NCI-H748 (cell line): Measurements from ENCODE around the gene ARIH1.

Experiments
- DNase-seq: peaks from one replicate; lab custom pipeline; 2025; ENCODE audit not compliant: unreplicated experiment; lab: John Stamatoyannopoulos, UW

The ARIH1 gene

DNA sequence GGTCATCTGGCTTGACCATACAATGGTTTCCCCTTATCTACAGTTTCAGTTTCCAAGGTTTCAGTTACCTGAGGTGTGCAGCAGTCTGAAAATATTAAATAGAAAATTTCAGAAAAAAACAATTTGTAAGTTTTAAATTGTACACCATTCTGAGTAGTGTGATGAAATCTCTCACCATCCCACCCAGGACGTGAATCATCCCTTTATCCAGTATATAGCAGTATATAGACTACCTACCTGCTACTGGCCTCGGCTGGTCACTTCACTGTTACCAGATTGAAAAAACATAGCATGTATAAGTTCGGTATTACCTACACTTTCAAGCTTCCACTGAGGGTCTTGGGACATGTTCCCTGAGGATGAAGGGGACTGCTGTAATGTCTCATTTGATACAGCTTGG, 12.0 kb downstream of the ARIH1 start:
- DNase-seq = no peak

DNA sequence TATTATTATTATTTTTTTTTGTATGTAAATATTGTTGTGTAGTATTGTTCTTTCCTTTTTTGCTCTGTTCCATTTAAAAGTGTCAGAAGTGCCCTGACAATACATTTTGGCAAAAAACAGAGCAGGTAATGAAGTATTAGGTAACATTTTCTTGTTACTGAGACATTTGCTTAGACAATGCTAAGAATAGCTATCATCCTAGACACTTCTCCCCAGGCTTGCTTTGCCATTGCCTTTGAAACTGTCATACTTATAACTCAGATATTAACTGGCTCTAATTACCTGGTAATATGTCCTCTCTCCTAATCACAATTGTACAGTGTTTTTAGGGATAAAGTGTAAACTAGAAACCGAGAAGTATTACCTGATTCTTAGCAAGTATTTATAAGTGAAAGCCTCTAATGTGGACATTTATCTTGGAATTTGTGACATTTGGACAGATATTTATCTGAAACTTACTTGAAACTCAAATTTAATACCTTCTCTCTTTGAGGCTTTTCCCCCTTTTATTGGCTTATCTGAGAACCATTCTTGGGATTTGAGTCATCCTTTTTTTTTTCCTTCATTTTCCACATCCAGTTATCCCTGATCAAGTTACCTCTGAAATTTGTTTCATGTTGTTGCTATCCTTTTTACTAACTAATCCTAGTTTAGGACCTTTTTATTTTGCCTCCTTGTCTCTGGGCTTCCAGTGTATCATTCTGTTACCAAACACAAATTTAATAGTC, 13.1 kb downstream of the ARIH1 start:
- no peak for DNase-seq

DNA sequence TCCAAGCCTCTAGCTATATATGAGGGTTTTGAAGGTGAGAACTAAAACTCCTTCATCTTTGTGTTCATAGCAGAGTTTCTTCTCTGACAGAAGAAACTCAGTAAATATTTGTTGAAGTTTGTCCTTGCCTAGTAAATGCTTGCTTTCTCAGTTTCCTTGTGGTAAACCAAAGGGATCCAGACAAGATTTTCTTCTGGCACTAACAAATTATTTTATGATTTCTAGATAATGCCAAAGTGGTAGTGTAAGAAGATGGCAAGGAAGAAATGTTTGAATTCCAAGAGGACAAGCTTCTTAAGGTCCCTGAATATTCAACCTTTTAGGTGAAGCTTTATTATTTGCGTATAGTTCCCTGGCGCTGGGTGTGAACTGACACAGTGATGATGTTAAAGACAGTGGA, 14.4 kb downstream of the ARIH1 start:
- no peak for DNase-seq

DNA sequence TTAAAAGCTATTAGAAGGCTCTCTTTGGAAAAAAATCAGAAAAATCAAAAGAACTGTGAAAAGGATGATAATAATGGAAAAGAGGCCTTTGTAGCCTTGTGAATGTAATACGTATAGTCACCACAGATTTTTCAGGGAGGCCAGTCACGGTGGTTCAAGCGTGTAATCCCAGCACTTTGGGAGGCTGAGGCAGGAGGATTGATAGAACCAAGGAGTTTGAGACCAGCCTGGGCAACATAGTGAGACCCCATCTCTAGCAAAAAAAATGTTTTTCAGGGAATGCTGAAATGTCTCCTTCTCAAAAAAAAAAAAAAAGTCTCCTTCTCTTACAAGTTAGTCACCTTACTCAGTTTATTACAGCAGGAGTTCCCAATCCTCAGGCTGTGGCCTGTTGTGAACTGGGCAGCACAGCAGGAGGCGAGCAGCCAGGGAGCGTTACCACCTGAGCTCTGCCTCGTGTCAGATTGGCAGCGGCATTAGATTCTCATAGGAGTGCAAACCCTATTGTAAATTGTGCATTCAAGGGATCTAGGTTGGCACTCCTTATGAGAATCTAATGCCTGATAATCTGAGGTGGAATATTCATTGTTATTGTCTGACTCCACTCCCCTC, 15.9 kb downstream of the ARIH1 start:
- no peak for DNase-seq

- no peak for DNase-seq
Observed at GRCh38 chr15:72491768-72492167, 17.6 kb downstream of the ARIH1 start.

DNA sequence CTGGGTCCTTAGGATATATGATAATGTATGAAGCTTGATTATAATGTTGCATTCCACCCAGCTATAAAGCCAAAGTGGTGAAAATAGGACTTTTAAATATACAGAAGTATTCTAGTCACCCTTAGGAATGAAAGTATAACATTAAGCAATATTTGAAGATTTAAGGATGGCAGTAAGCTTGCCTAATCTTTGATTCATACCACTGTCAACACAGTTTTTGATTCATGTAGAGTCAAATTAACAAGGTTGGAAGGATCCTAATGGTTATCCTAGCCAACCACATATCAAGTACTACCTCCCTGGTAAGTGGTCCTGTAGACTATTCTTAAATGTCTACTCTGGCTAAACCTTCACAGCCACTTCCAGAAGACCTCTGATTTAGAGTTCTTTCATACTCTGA, 18.6 kb downstream of the ARIH1 start:
- DNase-seq = no peak

- no peak for DNase-seq
Observed at GRCh38 chr15:72493220-72493619, 19.1 kb downstream of the ARIH1 start.

DNA sequence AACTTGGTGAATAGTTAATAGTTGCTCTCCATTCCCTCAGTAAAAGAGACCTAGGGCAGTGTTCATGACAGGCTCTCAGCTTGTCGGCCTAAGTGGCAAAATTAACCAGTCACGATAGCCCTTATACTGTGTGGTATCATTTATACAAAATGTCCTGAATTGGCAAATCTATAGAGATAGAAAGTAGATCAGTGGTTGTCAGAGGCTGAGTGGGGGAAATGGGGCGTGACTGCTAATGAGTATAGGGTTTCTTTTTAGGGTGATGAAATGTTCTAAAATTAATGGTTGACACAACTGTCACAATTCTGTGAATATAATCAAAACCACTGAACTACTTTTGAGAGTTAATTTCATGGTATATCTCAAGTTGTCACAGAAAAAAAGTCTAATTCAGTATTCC, 20.9 kb downstream of the ARIH1 start:
- DNase-seq = no peak

- no peak for DNase-seq
Observed at GRCh38 chr15:72496783-72497182, 22.7 kb downstream of the ARIH1 start.

- no peak for DNase-seq
Observed at GRCh38 chr15:72497402-72497801, 23.3 kb downstream of the ARIH1 start.

- no peak for DNase-seq
Observed at GRCh38 chr15:72502220-72502809, 28.2 kb downstream of the ARIH1 start.

DNA sequence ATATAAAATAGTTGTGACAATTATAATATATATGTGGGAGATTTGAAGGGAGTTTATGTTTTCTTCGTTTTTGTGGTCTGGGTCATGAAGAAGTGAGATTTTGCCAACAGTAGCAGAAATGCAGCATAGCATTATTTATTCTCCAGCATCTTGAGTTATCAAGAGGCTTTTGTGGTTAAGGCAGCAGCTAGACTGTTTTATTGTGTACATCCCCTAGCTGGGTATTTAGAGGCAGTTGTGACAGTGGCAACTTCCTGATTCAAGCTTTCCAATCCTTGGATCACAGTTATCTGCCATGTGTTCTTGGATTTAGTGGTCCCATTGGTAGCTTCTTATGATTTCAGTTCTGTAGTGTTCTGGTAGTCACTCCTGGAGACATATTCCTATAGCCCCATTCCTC, 29.0 kb downstream of the ARIH1 start:
- DNase-seq = no peak

- no peak for DNase-seq
Observed at GRCh38 chr15:72507402-72508092, 33.4 kb downstream of the ARIH1 start.

DNA sequence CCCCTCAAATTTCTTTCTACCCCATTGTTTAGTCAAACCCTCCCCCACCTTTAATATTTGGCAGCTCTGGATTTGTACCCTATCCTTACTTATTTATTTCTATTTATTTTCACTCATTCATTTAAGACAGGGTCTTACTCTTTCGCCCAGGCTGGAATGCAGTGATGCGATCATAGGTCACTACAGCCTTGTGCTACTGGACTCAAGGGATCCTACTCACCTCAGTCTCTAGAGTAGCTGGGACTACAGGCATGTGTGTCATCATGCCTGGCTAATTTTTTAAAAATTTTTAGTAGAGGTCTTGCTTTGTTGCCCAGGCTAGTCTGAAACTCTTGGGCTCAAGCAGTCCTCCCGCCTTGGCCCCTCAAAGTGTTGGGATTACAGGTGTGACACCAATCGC, 35.4 kb downstream of the ARIH1 start:
- DNase-seq = no peak

GRCh38 chr15:72511536-72511935, 37.4 kb downstream of the ARIH1 start:
- DNase-seq = no peak

DNA sequence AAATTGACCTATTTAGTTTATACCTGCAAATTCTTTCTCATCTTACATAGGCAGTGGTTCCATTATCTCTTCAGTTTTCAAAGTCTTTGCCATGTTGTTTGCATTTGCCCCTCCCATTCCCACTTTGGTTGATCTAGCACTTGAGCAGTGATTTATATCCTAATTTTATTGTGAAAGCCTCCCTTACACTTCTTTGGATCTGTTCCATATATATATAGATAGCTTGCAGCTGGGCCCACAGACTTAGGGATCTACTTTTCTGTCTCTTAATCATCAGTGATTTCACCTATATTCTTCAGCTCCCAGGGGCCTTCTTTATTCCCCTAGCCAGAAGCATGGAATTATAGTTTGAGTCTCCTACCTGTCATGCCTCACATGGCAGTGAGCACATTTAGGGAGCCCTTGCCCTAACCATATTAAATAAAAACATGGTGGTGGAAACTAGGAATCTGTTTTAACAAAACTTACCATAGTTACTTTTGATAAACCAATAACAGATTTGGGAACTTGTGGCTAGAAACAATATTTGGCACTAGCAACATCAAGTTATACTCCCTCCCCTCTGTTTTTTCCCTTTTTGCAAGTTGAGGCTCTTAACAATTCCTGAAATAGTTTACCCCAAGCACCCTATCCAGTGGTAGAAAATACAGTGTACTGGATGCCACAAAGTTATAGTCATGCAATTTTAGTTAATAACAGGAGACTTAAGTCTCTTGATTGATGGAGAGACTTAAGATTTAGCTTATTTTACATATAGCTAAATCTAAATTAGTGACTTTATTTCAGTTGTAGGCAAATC, 41.7 kb downstream of the ARIH1 start:
- no peak for DNase-seq

DNA sequence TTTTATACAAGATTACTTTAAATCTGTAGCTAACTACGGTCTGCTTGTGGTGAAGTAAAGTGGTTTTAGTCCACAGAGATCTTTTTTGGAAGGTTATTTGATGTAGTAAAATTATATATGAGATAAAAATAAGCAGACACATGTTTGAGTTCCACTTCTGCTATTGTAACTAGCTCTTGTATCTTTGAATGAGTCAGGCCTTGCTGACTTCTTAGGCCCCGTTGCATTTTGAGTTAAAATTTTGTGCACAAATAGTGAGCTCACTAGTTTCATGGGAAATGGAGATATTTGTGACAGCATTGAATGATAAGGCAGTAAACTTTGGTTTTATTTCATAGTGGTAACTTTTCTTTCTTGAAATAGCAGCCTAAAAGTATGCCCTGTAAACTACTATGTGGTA, 42.6 kb downstream of the ARIH1 start:
- DNase-seq = no peak

DNA sequence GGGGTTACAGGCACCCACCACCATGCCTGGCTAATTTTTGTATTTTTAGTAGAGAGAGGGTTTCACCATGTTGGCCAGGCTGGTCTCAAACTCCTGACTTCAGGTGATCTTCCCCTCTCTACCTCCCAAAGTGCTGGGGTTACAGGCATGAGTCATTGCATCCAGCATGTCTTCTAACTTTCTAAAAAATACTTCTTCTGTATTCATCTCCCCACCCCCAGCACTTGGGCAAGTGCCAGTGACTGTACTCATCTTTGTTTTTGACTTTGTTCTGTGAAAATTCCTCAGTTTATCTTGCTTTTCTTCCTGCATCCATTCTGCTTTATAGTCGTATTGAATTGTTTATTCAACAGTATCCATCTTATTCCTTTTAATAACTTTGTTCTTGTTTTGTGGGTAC, 47.6 kb downstream of the ARIH1 start:
- DNase-seq = no peak

DNA sequence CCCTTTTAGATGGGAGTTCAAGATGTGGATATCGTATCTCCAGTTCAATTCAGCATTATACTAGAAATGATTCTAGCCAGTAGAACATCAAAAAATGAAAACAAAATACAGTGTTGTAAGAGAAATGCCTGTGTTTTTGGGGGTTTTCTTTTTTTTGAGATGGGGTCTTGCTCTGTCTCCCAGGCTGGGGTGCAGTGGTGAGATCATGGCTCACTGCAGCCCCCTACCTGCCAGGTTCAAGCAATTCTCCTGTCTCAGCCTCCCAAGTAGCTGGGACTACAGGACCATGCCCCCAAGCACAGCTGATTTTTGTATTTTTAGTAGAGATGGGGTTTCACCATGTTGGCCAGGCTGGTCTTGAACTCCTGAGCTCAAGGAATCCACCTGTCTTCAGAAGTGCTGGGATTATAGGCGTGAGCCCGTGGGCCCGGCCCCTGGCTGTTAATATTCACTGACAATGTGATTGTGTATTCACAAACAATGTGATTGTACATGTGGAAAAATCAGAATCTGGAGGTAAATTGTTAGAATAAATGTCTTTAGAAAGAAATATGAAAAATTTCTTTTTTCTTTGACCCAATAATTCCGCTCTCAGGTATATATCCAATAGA, 59.0 kb downstream of the ARIH1 start:
- DNase-seq = no peak

- no peak for DNase-seq
Observed at GRCh38 chr15:72534523-72534922, 60.4 kb downstream of the ARIH1 start.

GRCh38 chr15:72535911-72536310, 61.8 kb downstream of the ARIH1 start:
- no peak for DNase-seq
